Karpas-422 (cell line): ENCODE data around the gene LHX4. TPM values are rescaled to one million over a fixed set of nuclear protein-coding genes. Genes with fewer than 3 reads are reported as not detected.

Experiments used
- DNase-seq: peaks from one replicate; pipeline ENCODE4 v3.0.0-alpha.2; 2015
- H2AFZ ChIP-seq: fragments of 200-600 bp; sonication (generic); 2 replicates; pipeline ENCODE4 v1.6.1; 2014; ENCODE audit warnings: antibody characterized with exemption, low read length, mixed read lengths
- H3K27ac ChIP-seq: fragments of 200-600 bp; sonication (generic); 2 replicates; pipeline ENCODE4 v1.5.1; 2014; ENCODE audit warnings: mild to moderate bottlenecking, low read length, moderate library complexity
- H3K27me3 ChIP-seq: fragments of 200-600 bp; sonication (generic); 2 replicates; pipeline ENCODE4 v1.6.1; 2014; ENCODE audit warnings: low read length, mixed read lengths
- H3K36me3 ChIP-seq: fragments of 200-600 bp; sonication (generic); 2 replicates; pipeline ENCODE4 v1.6.1; 2014; ENCODE audit warnings: low read length, mixed read lengths; ENCODE audit not compliant: insufficient read depth
- H3K4me1 ChIP-seq: fragments of 200-600 bp; sonication (generic); 2 replicates; pipeline ENCODE4 v1.6.1; 2014; ENCODE audit warnings: mild to moderate bottlenecking, low read length, mixed read lengths
- H3K4me2 ChIP-seq: fragments of 200-600 bp; sonication (generic); 2 replicates; pipeline ENCODE4 v1.6.1; 2014; ENCODE audit warnings: low read length, low read depth, mild to moderate bottlenecking; ENCODE audit not compliant: poor library complexity, severe bottlenecking
- H3K4me3 ChIP-seq: fragments of 200-600 bp; sonication (generic); 2 replicates; pipeline ENCODE4 v1.5.1; 2014; ENCODE audit warnings: mild to moderate bottlenecking, antibody characterized with exemption, low read length, mixed read lengths
- H3K79me2 ChIP-seq: fragments of 200-600 bp; sonication (generic); 2 replicates; pipeline ENCODE4 v1.6.1; 2014; ENCODE audit warnings: mild to moderate bottlenecking, low read length, mixed read lengths
- H3K9ac ChIP-seq: fragments of 200-600 bp; sonication (generic); 2 replicates; pipeline ENCODE4 v1.6.0; 2014; ENCODE audit warnings: low read length
- H3K9me2 ChIP-seq: fragments of 200-600 bp; sonication (generic), shearing (Covaris generic); replicated peaks from 2 replicates; pipeline ENCODE4 v1.6.0; 2014; ENCODE audit warnings: mild to moderate bottlenecking, low read length, moderate library complexity; ENCODE audit not compliant: insufficient read depth
- H3K9me3 ChIP-seq: fragments of 300-700, 200-600 bp; sonication (generic); 2 replicates; pipeline ENCODE4 v1.6.1; 2014; ENCODE audit warnings: low read length, mixed read lengths
- H4K20me1 ChIP-seq: fragments of 200-600 bp; sonication (generic); 2 replicates; pipeline ENCODE4 v1.6.1; 2014; ENCODE audit warnings: mild to moderate bottlenecking, antibody characterized with exemption, low read length, low read depth; ENCODE audit not compliant: insufficient read depth
- total RNA-seq: library from RNA; depleted of rRNA; stranded (reverse); fragments of >200 nt; shearing (Covaris generic); gene quantifications from 2 replicates; pipeline ENCODE4 v1.2.3, GENCODE V29; 2014; ENCODE audit warnings: low replicate concordance

The LHX4 gene
- total RNA-seq, 1 experiment from 2014 or later = not detected

GRCh38 chr1:180248731-180249681 lies 18.9 kb downstream of the LHX4 start:
- Histone ChIP-seq H3K36me3 (no peaks in the 10 kb centered on the region), H4K20me1 (no peaks in the 10 kb centered on the region), H3K27me3 (no peaks in the 10 kb centered on the region), H3K27ac (no peak overlapping the region), H3K9ac (no peak overlapping the region), H3K4me3 (no peak overlapping the region), H2AFZ (no peak overlapping the region), H3K9me3 (no peaks in the 10 kb centered on the region), H3K4me2 (no peak overlapping the region), H3K79me2 (no peaks in the 10 kb centered on the region), H3K9me2 (no peaks in the 10 kb centered on the region), H3K4me1 (no peaks in the 10 kb centered on the region)
- DNase-seq = peak; percentile 77

- H3K4me2 ChIP-seq = no peak overlapping the region
Observed at GRCh38 chr1:180249725-180250498, 19.8 kb downstream of the LHX4 start.

GRCh38 chr1:180250499-180250770 lies 20.4 kb downstream of the LHX4 start:
- H3K4me2 ChIP-seq = no peak overlapping the region
- H3K4me1 ChIP-seq = peaks cover 4% of the 10 kb centered on the region
- H3K9me3 ChIP-seq = no peaks in the 10 kb centered on the region
- H3K9me2 ChIP-seq = no peaks in the 10 kb centered on the region
- DNase-seq = no peak
- H3K27me3 ChIP-seq = no peaks in the 10 kb centered on the region
- no peaks in the 10 kb centered on the region for H3K79me2 ChIP-seq
- no peak overlapping the region for H2AFZ ChIP-seq
- no peaks in the 10 kb centered on the region for H3K36me3 ChIP-seq
- no peak overlapping the region for H3K4me3 ChIP-seq
- no peaks in the 10 kb centered on the region for H4K20me1 ChIP-seq
- H3K9ac ChIP-seq = no peak overlapping the region
- no peak overlapping the region for H3K27ac ChIP-seq

More at GRCh38 chr1:180249725-180250498, 19.8 kb downstream of the LHX4 start:
- Histone ChIP-seq H3K36me3 (no peaks in the 10 kb centered on the region), H3K4me1 (no peaks in the 10 kb centered on the region), H3K9me2 (no peaks in the 10 kb centered on the region), H3K27ac (no peak overlapping the region), H3K27me3 (no peaks in the 10 kb centered on the region), H3K9me3 (no peaks in the 10 kb centered on the region), H3K9ac (no peak overlapping the region), H3K4me3 (no peak overlapping the region), H4K20me1 (no peaks in the 10 kb centered on the region), H2AFZ (no peak overlapping the region), H3K79me2 (no peaks in the 10 kb centered on the region)
- no peak for DNase-seq

- H3K27me3 ChIP-seq = no peaks in the 10 kb centered on the region
Observed at GRCh38 chr1:180250883-180251509, 20.9 kb downstream of the LHX4 start.

GRCh38 chr1:180251526-180252305 lies 21.7 kb downstream of the LHX4 start:
- H3K79me2 ChIP-seq = no peaks in the 10 kb centered on the region

More at GRCh38 chr1:180250883-180251509, 20.9 kb downstream of the LHX4 start:
- Histone ChIP-seq H2AFZ (no peak overlapping the region), H3K27ac (no peak overlapping the region), H3K36me3 (no peaks in the 10 kb centered on the region), H3K9ac (no peak overlapping the region), H4K20me1 (no peaks in the 10 kb centered on the region), H3K79me2 (no peaks in the 10 kb centered on the region), H3K9me3 (no peaks in the 10 kb centered on the region), H3K4me2 (no peak overlapping the region), H3K4me3 (no peak overlapping the region), H3K4me1 (peaks cover 9% of the 10 kb centered on the region), H3K9me2 (no peaks in the 10 kb centered on the region)
- DNase-seq = no peak

GRCh38 chr1:180252638-180253536 lies 22.8 kb downstream of the LHX4 start:
- Histone ChIP-seq H2AFZ (0 out of 2 replicates have a peak overlapping the region, but pooled peaks have one; percentile 2), H3K36me3 (no peaks in the 10 kb centered on the region), H3K9me2 (no peaks in the 10 kb centered on the region), H3K27me3 (no peaks in the 10 kb centered on the region), H3K4me1 (peaks cover 9% of the 10 kb centered on the region), H3K4me3 (no peak overlapping the region), H3K79me2 (no peaks in the 10 kb centered on the region), H3K9ac (no peak overlapping the region), H4K20me1 (no peaks in the 10 kb centered on the region), H3K4me2 (no peak overlapping the region), H3K9me3 (no peaks in the 10 kb centered on the region), H3K27ac (no peak overlapping the region)
- DNase-seq = peak; percentile 93

More at GRCh38 chr1:180251526-180252305, 21.7 kb downstream of the LHX4 start:
- Histone ChIP-seq H3K4me1 (peaks cover 9% of the 10 kb centered on the region), H4K20me1 (no peaks in the 10 kb centered on the region), H3K9ac (no peak overlapping the region), H3K9me3 (no peaks in the 10 kb centered on the region), H3K9me2 (no peaks in the 10 kb centered on the region), H3K27ac (no peak overlapping the region), H3K36me3 (no peaks in the 10 kb centered on the region), H2AFZ (0 out of 2 replicates have a peak overlapping the region, but pooled peaks have one; percentile 2), H3K4me3 (no peak overlapping the region), H3K27me3 (no peaks in the 10 kb centered on the region), H3K4me2 (no peak overlapping the region)
- no peak for DNase-seq
